Measurements from ENCODE around the gene NECTIN2.
"Not testable (repeated sequence)": the region's sequence is repeated elsewhere in the genome, so short reads cannot be mapped to it uniquely, and the experiment has no call there.

Gene NECTIN2

GRCh38 chr19:44817725-44818465 lies 28.2 kb upstream of the NECTIN2 start:
- no peak for DNase-seq

- no peak for DNase-seq
Measured at GRCh38 chr19:44818466-44819031, 27.5 kb upstream of the NECTIN2 start.

- DNase-seq = no peak
Measured at GRCh38 chr19:44819246-44819832, 26.8 kb upstream of the NECTIN2 start.

GRCh38 chr19:44820648-44821609 lies 25.2 kb upstream of the NECTIN2 start:
- no peak for DNase-seq

- DNase-seq = no peak
Measured at GRCh38 chr19:44822177-44822576, 23.9 kb upstream of the NECTIN2 start.

- DNase-seq = no peak
Measured at GRCh38 chr19:44822670-44823372, 23.3 kb upstream of the NECTIN2 start.

GRCh38 chr19:44823373-44823698 lies 22.8 kb upstream of the NECTIN2 start:
- no peak for DNase-seq

- no peak for DNase-seq
Measured at GRCh38 chr19:44824761-44825160, 21.3 kb upstream of the NECTIN2 start.

GRCh38 chr19:44832875-44833274 lies 13.2 kb upstream of the NECTIN2 start:
- not testable (repeated sequence) for DNase-seq

GRCh38 chr19:44834399-44834798 lies 11.7 kb upstream of the NECTIN2 start:
- not testable (repeated sequence) for DNase-seq

GRCh38 chr19:44839276-44839675 lies 6.8 kb upstream of the NECTIN2 start:
- DNase-seq = no peak

GRCh38 chr19:44840811-44841210 lies 5.3 kb upstream of the NECTIN2 start:
- no peak for DNase-seq

- no peak for DNase-seq
Measured at GRCh38 chr19:44841231-44841630, 4.9 kb upstream of the NECTIN2 start.

- no peak for DNase-seq
Measured at GRCh38 chr19:44845286-44845611, 848 bp upstream of the NECTIN2 start.

GRCh38 chr19:44846455-44847143 lies 502 bp downstream of the NECTIN2 start:
- peak; percentile 11 for DNase-seq

GRCh38 chr19:44847144-44848035 lies 1.3 kb downstream of the NECTIN2 start:
- DNase-seq = peak; percentile 11

GRCh38 chr19:44848036-44848811 lies 2.1 kb downstream of the NECTIN2 start:
- DNase-seq = peak; percentile 18

- DNase-seq = no peak
Measured at GRCh38 chr19:44848812-44849447, 2.8 kb downstream of the NECTIN2 start.

GRCh38 chr19:44850641-44851109 lies 4.6 kb downstream of the NECTIN2 start:
- DNase-seq = no peak

GRCh38 chr19:44851427-44851826 lies 5.3 kb downstream of the NECTIN2 start:
- no peak for DNase-seq

Measured in amniotic stem cell (primary cell).